ENCODE data around the gene SOAT2.

SOAT2 gene

GRCh38 chr12:53170215-53170614 is 66.9 kb downstream of the SOAT2 start:
- DNase-seq (ENCODE audit: low read depth) = no peak
- H3K4me3 ChIP-seq (replicated peaks; ENCODE audit: low read depth, low read length) = no peak overlapping the region
- TF ChIP-seq CTCF (IDR thresholded peaks at IDR 0.05; ENCODE audit: low read length, missing control alignments) = no peak

GRCh38 chr12:53170876-53171724 is 67.8 kb downstream of the SOAT2 start:
- no peak for TF ChIP-seq CTCF (IDR thresholded peaks at IDR 0.05; ENCODE audit: low read length, missing control alignments)
- no peak for DNase-seq (ENCODE audit: low read depth)

GRCh38 chr12:53171725-53172329 is 68.5 kb downstream of the SOAT2 start:
- no peak for DNase-seq (ENCODE audit: low read depth)
- no peak for TF ChIP-seq CTCF (IDR thresholded peaks at IDR 0.05; ENCODE audit: low read length, missing control alignments)

More at GRCh38 chr12:53170876-53171724, 67.8 kb downstream of the SOAT2 start:
- no peak overlapping the region for H3K4me3 ChIP-seq (replicated peaks; ENCODE audit: low read depth, low read length)

GRCh38 chr12:53172352-53172751 is 69.1 kb downstream of the SOAT2 start:
- H3K4me3 ChIP-seq (replicated peaks; ENCODE audit: low read depth, low read length) = no peak overlapping the region
- peak; percentile 40 for DNase-seq (ENCODE audit: low read depth)
- TF ChIP-seq CTCF (IDR thresholded peaks at IDR 0.05; ENCODE audit: low read length, missing control alignments) = no peak

More at GRCh38 chr12:53171725-53172329, 68.5 kb downstream of the SOAT2 start:
- H3K4me3 ChIP-seq (replicated peaks; ENCODE audit: low read depth, low read length) = no peak overlapping the region

GRCh38 chr12:53173085-53173715 is 69.9 kb downstream of the SOAT2 start:
- no peak for DNase-seq (ENCODE audit: low read depth)
- no peak overlapping the region for H3K4me3 ChIP-seq (replicated peaks; ENCODE audit: low read depth, low read length)
- no peak for TF ChIP-seq CTCF (IDR thresholded peaks at IDR 0.05; ENCODE audit: low read length, missing control alignments)
